Stimulated activated CD4-positive, alpha-beta T cell treated with anti-CD3 and anti-CD28 coated beads, Interleukin-1b, Interleukin-23, amount 100 ng/mL, for 4 hours (primary cell): Measurements from ENCODE around the gene TNNC1.

Experiments used
- DNase-seq, 2 donors: peaks; one replicate each; pipeline ENCODE4 v3.0.0-alpha.2; 2020; ENCODE audit warnings: low read depth in 2 of 2

TNNC1 gene

GRCh38 chr3:52401551-52401950 lies 52.3 kb downstream of the TNNC1 start:
- DNase-seq: no peak
